WTC11 (cell line): ENCODE measurements around the gene ABHD15. TPM values are rescaled to one million over a fixed set of nuclear protein-coding genes. Genes with fewer than 3 reads are reported as not detected.

Experiments used
- ATAC-seq: fragments of 200-7000 bp; cut with Tn5 transposase; 2 replicates; pipeline ENCODE4 v1.10.0; 2021; ENCODE audit warnings: mild to moderate bottlenecking, moderate library complexity
- CTCF ChIA-PET: fragments of 300-600 bp; sonication (Branson Sonifier 250); formaldehyde crosslinking; loops from one replicate; lab custom pipeline; 2021; ENCODE audit warnings: antibody characterized with exemption; lab: Charles Lee
- POLR2A ChIA-PET: fragments of 350-600 bp; sonication (Branson Sonifier 250); formaldehyde crosslinking; loops from one replicate; lab custom pipeline; 2021; ENCODE audit warnings: antibody characterized with exemption; lab: Charles Lee
- DNase-seq: peaks from one replicate; pipeline ENCODE4 v3.0.0; 2021; ENCODE audit warnings: low spot score
- H3K27ac Mint-ChIP-seq: 2 replicates; pipeline ENCODE4 v1.8.0; 2021; ENCODE audit warnings: mixed read lengths
- H3K27me3 Mint-ChIP-seq: 2 replicates; pipeline ENCODE4 v1.8.0; 2021; ENCODE audit warnings: low read depth, mild to moderate bottlenecking, moderate library complexity, mixed read lengths
- H3K36me3 Mint-ChIP-seq: 2 replicates; pipeline ENCODE4 v1.8.0; 2021; ENCODE audit warnings: mixed read lengths
- H3K4me1 Mint-ChIP-seq: 2 replicates; pipeline ENCODE4 v1.8.0; 2022; ENCODE audit warnings: mixed read lengths
- H3K4me3 Mint-ChIP-seq: 2 replicates; pipeline ENCODE4 v1.8.0; 2021; ENCODE audit warnings: mild to moderate bottlenecking, moderate library complexity, mixed read lengths
- H3K9me3 Mint-ChIP-seq: 2 replicates; pipeline ENCODE4 v1.8.0; 2021; ENCODE audit warnings: mixed read lengths
- CBFB ChIP-seq: sonication (generic); formaldehyde crosslinking; IDR thresholded peaks from 2 replicates; pipeline ENCODE4 v1.8.1; 2022; ENCODE audit warnings: mild to moderate bottlenecking, low read depth, missing genetic modification reagents
- ESRRA ChIP-seq: sonication (generic); formaldehyde crosslinking; IDR thresholded peaks from 2 replicates; pipeline ENCODE4 v1.8.1; 2022; ENCODE audit warnings: mild to moderate bottlenecking, missing genetic modification reagents, borderline replicate concordance
- ETV6 ChIP-seq: sonication (generic); formaldehyde crosslinking; IDR thresholded peaks from 2 replicates; pipeline ENCODE4 v1.8.1; 2022; ENCODE audit warnings: mild to moderate bottlenecking, missing genetic modification reagents
- FOXJ3 ChIP-seq: sonication (generic); formaldehyde crosslinking; IDR thresholded peaks from 2 replicates; pipeline ENCODE4 v1.9.0; 2021; ENCODE audit warnings: missing genetic modification reagents, mild to moderate bottlenecking, borderline replicate concordance
- FOXK1 ChIP-seq: sonication (generic); formaldehyde crosslinking; IDR thresholded peaks from 2 replicates; pipeline ENCODE4 v1.8.0; 2022; ENCODE audit warnings: mild to moderate bottlenecking, moderate library complexity, missing genetic modification reagents
- FOXP1 ChIP-seq: sonication (generic); formaldehyde crosslinking; IDR thresholded peaks from 2 replicates; pipeline ENCODE4 v1.8.0; 2022; ENCODE audit warnings: missing genetic modification reagents, mild to moderate bottlenecking, moderate library complexity, borderline replicate concordance
- IRF2 ChIP-seq: sonication (generic); formaldehyde crosslinking; IDR thresholded peaks from 2 replicates; pipeline ENCODE4 v1.8.0; 2022; ENCODE audit warnings: low read depth, missing genetic modification reagents, borderline replicate concordance
- MAX ChIP-seq: sonication (generic); formaldehyde crosslinking; IDR thresholded peaks from 2 replicates; pipeline ENCODE4 v1.8.0; 2022; ENCODE audit warnings: mild to moderate bottlenecking, missing genetic modification reagents
- NR3C1 ChIP-seq: sonication (generic); formaldehyde crosslinking; conservative IDR thresholded peaks from 2 replicates; pipeline ENCODE4 v1.8.1; 2023; ENCODE audit warnings: low read depth, mild to moderate bottlenecking, missing genetic modification reagents
- RORB ChIP-seq: fragments of 250-450 bp; sonication (Bioruptor Pico); IDR thresholded peaks from 2 replicates; pipeline ENCODE4 v1.9.0; 2021; ENCODE audit warnings: mild to moderate bottlenecking
- SP1 ChIP-seq: sonication (generic); formaldehyde crosslinking; conservative IDR thresholded peaks from 2 replicates; pipeline ENCODE4 v1.8.1; 2022; ENCODE audit warnings: missing genetic modification reagents
- TEAD4 ChIP-seq: sonication (generic); formaldehyde crosslinking; IDR thresholded peaks from 2 replicates; pipeline ENCODE4 v1.8.0; 2022; ENCODE audit warnings: mild to moderate bottlenecking, missing genetic modification reagents
- ZNF138 ChIP-seq: sonication (generic); formaldehyde crosslinking; conservative IDR thresholded peaks from 2 replicates; pipeline ENCODE4 v1.8.1; 2022; ENCODE audit warnings: mild to moderate bottlenecking, moderate library complexity, missing genetic modification reagents
- ZNF396 ChIP-seq: fragments of 250-450 bp; sonication (Bioruptor Pico); IDR thresholded peaks from 2 replicates; pipeline ENCODE4 v1.8.0; 2021; ENCODE audit warnings: mild to moderate bottlenecking, moderate library complexity, borderline replicate concordance
- ZNF512 ChIP-seq: sonication (generic); formaldehyde crosslinking; IDR thresholded peaks from 2 replicates; pipeline ENCODE4 v1.8.1; 2022; ENCODE audit warnings: missing genetic modification reagents, borderline replicate concordance
- total RNA-seq: library from RNA; stranded (reverse); gene quantifications from 3 replicates; pipeline ENCODE4 v1.2.3, GENCODE V29; 2021
- TF ChIP-seq, protein P1 (sequence below): fragments of 200-600 bp; IDR thresholded peaks from 2 replicates; pipeline ENCODE4 v1.8.0; 2022; ENCODE audit warnings: antibody characterized with exemption
- TF ChIP-seq, protein P2 (sequence below): sonication (generic); formaldehyde crosslinking; IDR thresholded peaks from 2 replicates; pipeline ENCODE4 v1.8.1; 2022; ENCODE audit warnings: mild to moderate bottlenecking, moderate library complexity, missing genetic modification reagents
- TF ChIP-seq, protein P3 (sequence below): sonication (generic); formaldehyde crosslinking; IDR thresholded peaks from 2 replicates; pipeline ENCODE4 v1.8.1; 2023; ENCODE audit warnings: mild to moderate bottlenecking, missing genetic modification reagents, moderate library complexity
- TF ChIP-seq, protein P4 (sequence below): sonication (generic); formaldehyde crosslinking; conservative IDR thresholded peaks from 2 replicates; pipeline ENCODE4 v1.8.1; 2023; ENCODE audit warnings: mild to moderate bottlenecking, low read depth, missing genetic modification reagents, moderate library complexity
- TF ChIP-seq, protein P5 (sequence below): sonication (generic); formaldehyde crosslinking; IDR thresholded peaks from 2 replicates; pipeline ENCODE4 v1.8.0; 2022; ENCODE audit warnings: mild to moderate bottlenecking, missing genetic modification reagents

ABHD15 gene
- total RNA-seq, 1 experiment from 2014 or later = 2.8 TPM

- TF ChIP-seq, protein P1, sequence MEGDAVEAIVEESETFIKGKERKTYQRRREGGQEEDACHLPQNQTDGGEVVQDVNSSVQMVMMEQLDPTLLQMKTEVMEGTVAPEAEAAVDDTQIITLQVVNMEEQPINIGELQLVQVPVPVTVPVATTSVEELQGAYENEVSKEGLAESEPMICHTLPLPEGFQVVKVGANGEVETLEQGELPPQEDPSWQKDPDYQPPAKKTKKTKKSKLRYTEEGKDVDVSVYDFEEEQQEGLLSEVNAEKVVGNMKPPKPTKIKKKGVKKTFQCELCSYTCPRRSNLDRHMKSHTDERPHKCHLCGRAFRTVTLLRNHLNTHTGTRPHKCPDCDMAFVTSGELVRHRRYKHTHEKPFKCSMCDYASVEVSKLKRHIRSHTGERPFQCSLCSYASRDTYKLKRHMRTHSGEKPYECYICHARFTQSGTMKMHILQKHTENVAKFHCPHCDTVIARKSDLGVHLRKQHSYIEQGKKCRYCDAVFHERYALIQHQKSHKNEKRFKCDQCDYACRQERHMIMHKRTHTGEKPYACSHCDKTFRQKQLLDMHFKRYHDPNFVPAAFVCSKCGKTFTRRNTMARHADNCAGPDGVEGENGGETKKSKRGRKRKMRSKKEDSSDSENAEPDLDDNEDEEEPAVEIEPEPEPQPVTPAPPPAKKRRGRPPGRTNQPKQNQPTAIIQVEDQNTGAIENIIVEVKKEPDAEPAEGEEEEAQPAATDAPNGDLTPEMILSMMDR = no peak
Measured at GRCh38 chr17:29590411-29591145, 23.7 kb upstream of the ABHD15 start (continued).

GRCh38 chr17:29589524-29590410 is 22.9 kb upstream of the ABHD15 start, which contains the start of gene GIT1:
Gene GIT1 (minus strand): TSS chr17:29589648. CDS start chr17:29589378, 270 bp downstream.
- CTCF ChIA-PET = interaction anchor here (1.1 to 4.7 kb wide), 4 partner anchors 11 to 444 kb away, joined by 3 to 272 read pairs (median 10); partner anchors contain the start of gene TP53I13
- no peak within 1 kb of the TSS for H3K27ac Mint-ChIP-seq
- ATAC-seq = peak; percentile 35

More at GRCh38 chr17:29589524-29590410, 22.9 kb upstream of the ABHD15 start, which contains the start of gene GIT1:
- Mint-ChIP-seq H3K9me3 (no peaks in the 10 kb centered on the region), H3K4me3 (peak within 1 kb of the TSS; percentile 87), H3K27me3 (peaks cover 4% of the 10 kb centered on the region; the same call in 1 of the 2 replicates), H3K4me1 (peaks cover 51% of the 10 kb centered on the region), H3K36me3 (no peaks in the 10 kb centered on the region)
- POLR2A ChIA-PET = no interaction called here
- TF ChIP-seq SP1 (CRISPR knock-in tag) (peak; percentile 85), ETV6 (CRISPR knock-in tag) (peak; percentile 58; the same call in 1 of the 2 replicates), FOXJ3 (CRISPR knock-in tag) (no peak), MAX (CRISPR knock-in tag) (peak; percentile 32; the same call in 1 of the 2 replicates), RORB (no peak), IRF2 (CRISPR knock-in tag) (0 out of 2 replicates have a peak, but pooled peaks have one; percentile 29), CBFB (CRISPR knock-in tag) (no peak), ZNF396 (CRISPR knock-in tag) (no peak), TEAD4 (no peak), NR3C1 (CRISPR knock-in tag) (no peak), ESRRA (no peak), ZNF512 (CRISPR knock-in tag) (no peak), FOXK1 (no peak), FOXP1 (CRISPR knock-in tag) (peak; percentile 54; the same call in 1 of the 2 replicates), ZNF138 (CRISPR knock-in tag) (no peak)
- TF ChIP-seq, protein P2, sequence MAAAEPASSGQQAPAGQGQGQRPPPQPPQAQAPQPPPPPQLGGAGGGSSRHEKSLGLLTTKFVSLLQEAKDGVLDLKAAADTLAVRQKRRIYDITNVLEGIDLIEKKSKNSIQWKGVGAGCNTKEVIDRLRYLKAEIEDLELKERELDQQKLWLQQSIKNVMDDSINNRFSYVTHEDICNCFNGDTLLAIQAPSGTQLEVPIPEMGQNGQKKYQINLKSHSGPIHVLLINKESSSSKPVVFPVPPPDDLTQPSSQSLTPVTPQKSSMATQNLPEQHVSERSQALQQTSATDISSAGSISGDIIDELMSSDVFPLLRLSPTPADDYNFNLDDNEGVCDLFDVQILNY = no peak; the same call in 1 of the 2 replicates
- TF ChIP-seq, protein P3, sequence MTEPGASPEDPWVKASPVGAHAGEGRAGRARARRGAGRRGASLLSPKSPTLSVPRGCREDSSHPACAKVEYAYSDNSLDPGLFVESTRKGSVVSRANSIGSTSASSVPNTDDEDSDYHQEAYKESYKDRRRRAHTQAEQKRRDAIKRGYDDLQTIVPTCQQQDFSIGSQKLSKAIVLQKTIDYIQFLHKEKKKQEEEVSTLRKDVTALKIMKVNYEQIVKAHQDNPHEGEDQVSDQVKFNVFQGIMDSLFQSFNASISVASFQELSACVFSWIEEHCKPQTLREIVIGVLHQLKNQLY (CRISPR knock-in tag) = no peak
- TF ChIP-seq, protein P4, sequence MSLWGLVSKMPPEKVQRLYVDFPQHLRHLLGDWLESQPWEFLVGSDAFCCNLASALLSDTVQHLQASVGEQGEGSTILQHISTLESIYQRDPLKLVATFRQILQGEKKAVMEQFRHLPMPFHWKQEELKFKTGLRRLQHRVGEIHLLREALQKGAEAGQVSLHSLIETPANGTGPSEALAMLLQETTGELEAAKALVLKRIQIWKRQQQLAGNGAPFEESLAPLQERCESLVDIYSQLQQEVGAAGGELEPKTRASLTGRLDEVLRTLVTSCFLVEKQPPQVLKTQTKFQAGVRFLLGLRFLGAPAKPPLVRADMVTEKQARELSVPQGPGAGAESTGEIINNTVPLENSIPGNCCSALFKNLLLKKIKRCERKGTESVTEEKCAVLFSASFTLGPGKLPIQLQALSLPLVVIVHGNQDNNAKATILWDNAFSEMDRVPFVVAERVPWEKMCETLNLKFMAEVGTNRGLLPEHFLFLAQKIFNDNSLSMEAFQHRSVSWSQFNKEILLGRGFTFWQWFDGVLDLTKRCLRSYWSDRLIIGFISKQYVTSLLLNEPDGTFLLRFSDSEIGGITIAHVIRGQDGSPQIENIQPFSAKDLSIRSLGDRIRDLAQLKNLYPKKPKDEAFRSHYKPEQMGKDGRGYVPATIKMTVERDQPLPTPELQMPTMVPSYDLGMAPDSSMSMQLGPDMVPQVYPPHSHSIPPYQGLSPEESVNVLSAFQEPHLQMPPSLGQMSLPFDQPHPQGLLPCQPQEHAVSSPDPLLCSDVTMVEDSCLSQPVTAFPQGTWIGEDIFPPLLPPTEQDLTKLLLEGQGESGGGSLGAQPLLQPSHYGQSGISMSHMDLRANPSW (CRISPR knock-in tag) = no peak
- TF ChIP-seq, protein P5, sequence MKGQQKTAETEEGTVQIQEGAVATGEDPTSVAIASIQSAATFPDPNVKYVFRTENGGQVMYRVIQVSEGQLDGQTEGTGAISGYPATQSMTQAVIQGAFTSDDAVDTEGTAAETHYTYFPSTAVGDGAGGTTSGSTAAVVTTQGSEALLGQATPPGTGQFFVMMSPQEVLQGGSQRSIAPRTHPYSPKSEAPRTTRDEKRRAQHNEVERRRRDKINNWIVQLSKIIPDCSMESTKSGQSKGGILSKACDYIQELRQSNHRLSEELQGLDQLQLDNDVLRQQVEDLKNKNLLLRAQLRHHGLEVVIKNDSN = no peak
- DNase-seq = peak; percentile 79
